NCI-H2196 (cell line): ENCODE results near the gene CSF2RB.
A peak's percentile ranks its signal among the peaks of the same experiment; 100 is the strongest.

ENCODE experiments used
- DNase-seq: peaks from one replicate; lab custom pipeline; 2025; ENCODE audit not compliant: unreplicated experiment; lab: John Stamatoyannopoulos, UW

CSF2RB gene

DNA sequence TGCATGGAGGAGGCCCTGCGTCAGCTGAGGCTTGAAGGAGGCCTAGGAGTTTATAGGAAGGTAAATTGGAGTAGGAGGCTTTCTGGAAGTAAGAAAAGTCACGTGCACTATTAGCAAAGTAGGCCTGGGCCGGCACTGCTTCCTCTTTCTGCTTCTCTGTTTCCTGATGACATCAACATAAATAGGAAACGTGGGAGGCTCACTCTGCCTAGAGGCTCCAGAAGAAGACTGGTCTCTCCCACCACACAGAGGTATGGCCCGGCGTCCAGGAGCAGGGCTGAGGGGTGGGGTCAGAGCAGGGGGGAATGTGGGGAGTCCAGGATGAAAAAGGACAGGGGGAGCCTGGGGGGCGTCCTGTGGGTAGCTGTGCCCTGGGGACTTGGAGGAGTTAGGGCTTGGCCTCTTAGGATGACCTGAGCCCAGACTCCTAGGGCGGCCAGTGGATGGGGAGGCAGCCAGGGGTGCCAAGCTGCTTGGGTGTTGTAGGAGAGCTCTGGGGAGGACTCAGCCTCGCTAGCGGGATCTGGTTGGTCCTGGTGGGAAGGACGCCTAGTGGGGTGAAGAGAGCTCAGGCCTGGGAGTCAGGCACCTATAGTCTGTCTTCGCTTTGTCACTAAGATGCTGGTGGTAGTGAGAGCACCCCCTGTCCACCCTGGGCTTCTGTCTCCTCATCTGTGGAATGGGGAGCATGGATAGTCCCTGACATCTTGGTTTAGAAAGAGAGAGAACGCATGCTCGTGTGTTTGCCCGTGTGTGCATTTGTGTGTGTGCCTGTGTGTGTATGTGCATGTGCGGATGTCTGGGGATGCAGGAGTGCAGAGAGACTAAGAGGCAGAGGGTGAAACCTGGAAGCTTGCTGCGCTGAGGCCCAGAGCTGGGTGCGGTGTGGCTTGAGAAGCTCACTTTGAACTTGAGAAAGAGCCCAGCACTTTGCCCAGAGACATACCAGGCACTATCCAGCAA lies at the start of gene CSF2RB:
Gene CSF2RB (plus strand): TSS at position 202 of the 963 bp plus-strand sequence. CDS start 8,580 bp downstream, outside the sequence.
- DNase-seq = no peak

DNA sequence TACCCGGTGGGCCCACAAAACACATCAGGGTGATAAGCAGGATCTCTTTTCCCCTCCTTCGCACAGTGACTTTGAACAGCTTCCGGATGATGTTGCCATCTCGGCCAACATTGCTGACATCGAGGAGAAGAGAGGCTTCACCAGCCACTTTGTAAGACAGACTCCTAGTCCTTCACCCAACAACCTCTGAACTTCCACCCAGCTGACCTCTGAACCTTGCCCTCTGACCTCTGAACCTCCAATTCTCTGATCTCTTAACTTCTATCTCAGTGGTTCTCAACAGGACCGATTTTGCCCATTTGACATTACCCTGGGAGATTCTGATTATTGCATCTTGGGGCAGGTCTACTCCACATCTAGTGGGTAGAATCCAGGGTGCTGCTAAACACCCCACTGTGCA lies 49.4 kb upstream of the CSF2RB start:
- DNase-seq = no peak

DNA sequence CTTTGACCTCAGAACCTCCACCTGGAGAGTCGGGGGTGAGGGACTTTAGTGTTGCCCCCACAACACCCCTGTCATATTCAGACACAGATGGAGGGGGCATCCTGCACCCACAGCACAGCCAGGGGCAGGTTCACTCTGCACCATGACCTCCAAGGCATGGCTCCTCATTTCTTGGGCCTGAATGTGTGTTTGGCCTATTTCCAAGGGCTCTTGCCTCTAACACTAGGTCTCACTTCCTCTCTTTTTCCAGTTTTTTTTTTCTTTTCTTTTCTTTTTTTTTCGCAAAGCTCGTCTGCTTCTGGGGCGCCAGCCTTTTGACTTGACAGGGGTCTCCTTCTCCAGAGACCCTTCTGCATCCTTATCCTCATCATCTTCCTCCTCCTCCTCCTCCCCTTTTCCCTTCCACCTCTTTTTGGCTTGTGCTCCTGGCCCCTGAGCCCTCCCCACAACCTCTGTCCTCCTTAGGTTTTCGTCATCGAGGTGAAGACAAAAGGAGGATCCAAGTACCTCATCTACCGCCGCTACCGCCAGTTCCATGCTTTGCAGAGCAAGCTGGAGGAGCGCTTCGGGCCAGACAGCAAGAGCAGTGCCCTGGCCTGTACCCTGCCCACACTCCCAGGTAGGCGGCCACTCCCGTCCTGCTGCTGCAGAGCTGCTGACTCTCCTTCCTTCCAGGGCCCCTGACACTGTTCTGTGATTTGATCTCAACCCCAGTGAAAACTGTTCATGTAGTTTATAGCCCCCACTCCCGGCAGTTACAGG lies 48.8 kb upstream of the CSF2RB start:
- no peak for DNase-seq

DNA sequence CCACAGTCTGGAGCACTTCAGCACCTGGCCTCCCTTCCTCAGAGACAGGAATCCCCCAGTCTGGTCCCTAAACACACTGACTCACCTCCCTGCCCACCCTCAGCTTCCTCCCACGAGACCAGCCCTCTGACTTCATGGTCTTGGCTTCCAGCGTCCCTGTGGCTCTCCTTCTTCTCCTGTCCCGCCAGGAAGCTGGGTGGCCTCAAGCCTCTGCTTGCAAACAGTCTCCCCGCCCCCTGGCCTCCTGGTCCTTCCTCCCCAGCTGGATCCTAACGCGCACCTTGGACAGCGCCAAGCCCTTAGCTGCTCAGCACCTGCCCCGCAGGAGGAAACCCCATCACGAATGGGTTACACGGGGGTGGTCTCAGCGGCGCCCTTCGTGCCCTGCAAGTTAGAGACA lies 48.1 kb upstream of the CSF2RB start:
- no peak for DNase-seq

DNA sequence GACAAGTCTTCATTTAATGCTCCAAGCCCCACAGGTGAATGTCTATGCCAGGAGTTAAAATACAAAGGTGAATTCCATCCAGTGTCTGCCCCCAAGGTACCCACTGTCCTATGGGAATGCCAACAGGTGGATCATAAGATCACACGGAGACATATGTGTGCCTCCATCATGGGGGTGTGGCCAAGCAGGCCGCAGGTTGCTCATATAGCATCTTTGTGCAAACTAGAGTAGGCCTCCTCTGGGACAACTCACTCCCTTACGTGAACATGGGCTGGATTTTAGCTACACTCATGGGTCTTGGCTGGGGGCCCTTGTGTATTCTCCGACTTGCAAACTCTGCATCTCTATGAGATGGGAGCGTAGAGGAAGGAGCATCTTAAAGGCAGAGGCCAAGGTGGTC lies 45.7 kb upstream of the CSF2RB start:
- no peak for DNase-seq

DNA sequence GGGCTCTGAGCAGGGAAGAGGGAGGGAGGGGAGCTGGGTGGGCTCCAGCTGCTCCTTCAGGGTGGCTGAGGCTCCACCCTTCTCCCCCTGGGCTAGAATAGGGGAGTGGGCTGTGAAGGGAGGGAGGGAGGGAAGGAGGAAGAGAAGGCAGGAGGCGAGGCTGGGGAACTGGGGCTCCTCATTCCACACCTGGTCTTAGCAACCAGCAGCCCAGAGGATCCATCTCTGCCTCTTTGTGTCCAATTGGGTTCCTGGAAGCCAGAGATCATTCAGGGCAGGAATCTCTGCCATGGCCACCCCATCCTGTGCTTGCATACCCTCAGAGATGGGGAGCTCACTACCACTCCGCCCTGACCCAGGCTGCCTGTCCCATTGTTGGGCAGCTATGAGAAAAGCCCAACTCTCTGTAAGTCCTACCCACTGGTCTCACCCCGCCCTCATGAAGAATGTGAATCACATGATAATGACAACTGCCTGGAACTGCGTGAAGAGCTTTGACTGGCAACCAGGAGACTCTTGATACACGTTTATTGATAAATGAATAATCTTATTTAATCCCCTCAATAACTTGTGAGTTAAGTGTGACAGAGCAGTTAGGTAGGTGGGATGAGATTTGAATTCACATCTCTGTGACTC lies 44.8 kb upstream of the CSF2RB start:
- DNase-seq = no peak

DNA sequence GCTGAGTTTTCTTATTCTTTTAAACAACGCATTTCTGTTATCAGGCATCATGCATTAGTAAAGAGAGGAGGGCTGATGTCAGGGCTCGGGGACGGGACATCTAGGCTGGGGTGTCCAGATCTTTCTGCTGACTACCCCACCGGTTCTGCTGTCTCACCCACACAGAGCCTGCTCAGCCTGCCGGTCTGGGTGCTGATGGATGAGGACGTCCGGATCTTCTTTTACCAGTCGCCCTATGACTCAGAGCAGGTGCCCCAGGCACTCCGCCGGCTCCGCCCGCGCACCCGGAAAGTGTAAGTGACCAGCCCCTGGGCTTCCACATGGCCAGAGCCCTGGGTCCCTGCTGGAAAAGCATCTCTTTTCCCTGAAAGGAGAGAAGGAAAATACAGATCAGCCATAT lies 43.2 kb upstream of the CSF2RB start:
- DNase-seq = no peak

DNA sequence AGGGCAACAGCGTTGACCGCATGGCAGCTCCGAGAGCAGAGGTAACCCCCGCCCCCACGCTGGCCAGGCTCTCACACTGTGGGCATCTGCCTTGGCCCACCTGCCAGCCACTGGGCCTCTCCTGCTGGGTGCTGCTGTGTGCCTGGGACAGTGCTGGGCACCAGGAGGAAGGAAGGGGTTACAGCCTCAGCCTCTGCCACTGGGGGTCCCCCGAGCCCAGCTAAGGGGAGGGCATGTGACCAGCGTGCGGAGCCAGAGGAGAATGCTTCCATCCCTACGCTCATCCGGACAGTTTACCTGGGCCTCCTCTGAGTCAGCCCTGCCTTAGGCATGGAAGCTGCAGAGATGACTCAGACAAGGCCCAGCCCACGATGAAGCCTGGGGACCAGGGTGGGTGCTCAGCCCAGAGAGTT lies 41.8 kb upstream of the CSF2RB start:
- no peak for DNase-seq

DNA sequence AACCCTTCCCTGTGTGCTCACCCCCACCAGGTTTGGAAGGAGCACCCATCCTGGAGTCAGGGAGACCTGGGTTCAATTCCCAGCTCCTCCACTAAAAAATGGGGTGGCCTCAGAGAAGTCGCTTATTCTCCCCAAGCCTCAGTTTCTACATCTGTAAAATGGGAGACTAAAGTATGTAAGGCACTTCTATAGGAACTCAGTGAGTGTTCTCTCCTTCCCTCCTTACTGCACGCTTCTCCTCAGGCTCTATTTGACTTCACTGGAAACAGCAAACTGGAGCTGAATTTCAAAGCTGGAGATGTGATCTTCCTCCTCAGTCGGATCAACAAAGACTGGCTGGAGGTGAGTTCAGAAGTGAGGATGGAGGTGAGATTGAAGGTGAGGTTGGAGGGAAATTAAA lies 41.3 kb upstream of the CSF2RB start:
- DNase-seq = no peak

DNA sequence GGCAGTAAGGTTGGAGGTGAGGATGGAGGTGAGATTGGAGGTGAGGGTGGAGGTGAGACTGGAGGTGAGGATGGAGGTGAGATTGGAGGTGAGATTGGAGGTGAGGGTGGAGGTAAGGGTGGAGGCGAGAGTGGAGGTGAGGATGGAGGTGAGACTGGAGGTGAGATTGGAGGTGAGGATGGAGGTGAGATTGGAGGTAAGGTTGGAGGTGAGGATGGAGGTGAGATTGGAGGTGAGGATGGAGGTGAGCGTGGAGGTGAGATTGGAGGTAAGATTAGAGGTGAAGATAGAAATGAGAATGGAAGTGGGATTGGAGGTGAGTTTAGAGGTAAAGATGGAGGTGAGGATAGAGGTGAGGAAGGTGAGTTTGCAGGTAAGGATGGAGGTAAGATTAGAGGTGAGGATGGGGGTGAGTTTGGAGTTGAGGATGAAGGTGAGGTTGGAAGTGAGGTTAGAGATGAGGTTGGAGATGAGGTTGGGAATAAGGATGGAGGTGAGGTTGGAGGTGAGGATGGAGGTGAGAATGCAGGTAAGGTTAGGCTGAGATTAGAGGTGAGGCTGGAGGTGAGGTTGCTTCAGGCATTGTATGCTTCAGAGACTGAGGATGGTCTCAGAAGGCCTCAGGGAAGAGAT lies 40.4 kb upstream of the CSF2RB start:
- DNase-seq = no peak

DNA sequence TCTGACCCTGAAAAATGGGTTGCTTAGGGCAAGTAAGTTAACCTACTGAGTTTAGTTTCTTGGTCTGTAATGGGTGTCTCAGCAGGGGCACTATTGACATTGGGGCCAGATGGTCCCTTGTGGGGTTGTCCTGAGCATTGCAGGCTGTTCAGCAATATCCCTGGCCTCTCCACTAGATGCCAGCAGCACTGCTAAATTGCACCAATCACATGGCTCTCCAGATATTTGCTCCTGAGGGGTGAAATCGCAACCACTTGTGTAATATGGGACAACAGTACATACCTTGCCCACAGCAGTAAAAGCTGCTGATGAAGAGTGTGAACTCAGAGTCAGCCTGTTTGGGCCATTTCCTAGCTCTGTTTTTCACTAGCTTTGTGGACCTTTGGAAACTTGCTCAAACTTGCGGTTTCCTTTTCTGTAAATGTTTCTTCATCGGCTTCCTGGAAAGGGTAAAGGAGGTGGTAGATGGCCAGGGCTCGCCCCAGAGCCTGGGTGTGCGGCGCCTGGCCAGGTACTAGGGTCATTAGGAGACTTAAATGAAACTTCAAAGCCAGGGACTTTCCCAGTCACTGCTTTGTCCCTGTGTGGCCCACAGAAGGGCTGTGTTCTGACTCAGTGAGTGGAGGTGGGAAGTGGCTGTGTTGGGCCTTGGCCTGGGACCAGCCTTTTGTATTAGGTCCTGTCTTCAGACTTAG lies 39.7 kb upstream of the CSF2RB start:
- DNase-seq = peak; percentile 11

DNA sequence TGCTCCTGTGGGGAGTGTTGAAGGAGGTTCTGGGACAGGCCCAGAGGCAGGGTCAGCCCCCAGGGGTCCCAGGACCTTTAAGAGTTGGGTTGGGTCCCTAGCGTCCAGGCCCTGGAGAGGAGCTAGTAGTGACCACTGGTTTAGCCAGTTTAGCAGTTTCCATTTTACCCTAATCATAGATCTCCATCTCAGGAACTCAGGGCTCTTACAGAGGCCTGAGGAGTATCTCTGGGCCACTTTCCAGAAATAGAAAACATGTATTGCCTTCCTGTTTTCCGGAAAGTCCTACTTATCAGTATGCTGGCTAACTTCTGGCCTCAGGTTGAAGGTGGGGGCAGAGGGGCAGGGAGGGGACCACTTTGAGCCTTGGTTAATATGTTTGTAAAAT lies 39.1 kb upstream of the CSF2RB start:
- DNase-seq = no peak

DNA sequence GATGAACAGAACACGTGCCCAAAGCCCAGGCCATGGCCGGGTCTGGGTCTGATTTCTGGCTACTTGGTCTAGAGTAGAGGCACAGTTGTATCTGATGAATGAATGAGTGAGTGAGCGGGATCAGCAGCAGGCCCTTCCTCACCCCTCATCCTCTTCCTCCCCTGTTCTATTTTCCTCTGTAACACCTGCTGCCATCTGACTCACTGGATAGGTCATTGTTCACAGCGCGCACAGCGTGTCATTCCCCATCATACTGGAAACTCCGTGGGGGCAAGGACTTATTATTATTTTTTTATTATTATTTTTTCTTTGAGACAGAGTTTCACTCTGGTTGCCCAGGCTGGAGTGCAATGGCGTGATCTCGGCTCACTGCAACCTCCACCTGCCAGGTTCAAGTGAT lies 38.7 kb upstream of the CSF2RB start:
- DNase-seq = no peak

DNA sequence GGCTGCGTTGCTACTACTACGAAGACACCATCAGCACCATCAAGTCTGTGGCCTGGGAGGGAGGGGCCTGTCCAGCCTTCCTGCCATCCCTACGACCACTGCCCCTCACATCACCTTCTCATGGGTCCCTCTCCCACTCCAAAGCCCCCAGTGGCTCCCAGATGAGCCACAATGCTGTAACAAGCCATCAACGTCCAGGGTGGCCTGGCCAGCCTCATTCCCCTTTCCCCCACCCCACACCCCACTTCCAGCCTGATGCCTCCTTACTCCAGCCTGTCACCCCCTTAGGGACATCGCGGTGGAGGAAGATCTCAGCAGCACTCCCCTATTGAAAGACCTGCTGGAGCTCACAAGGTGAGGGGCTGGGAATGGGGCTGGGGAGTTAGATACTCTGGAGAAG lies 37.7 kb upstream of the CSF2RB start:
- DNase-seq = no peak

DNA sequence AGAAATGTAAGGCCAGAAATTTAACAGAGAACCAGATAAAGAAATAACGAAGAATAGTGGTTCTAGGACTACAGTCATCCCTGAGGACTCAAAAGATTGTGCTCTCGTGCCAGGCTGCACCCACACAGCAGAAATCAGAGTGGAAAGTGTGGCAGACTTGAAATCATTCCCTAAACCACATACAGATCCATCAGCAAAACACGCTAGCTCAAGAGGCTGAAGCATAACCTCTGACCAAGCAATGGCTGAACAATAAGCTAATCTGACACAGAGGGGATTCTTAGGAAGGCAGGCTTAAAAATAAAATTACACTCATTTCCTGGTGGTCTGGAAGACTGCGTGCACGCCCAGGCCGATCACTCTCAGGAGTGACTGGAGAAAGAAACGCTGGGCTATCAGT lies 33.7 kb upstream of the CSF2RB start:
- DNase-seq = no peak

DNA sequence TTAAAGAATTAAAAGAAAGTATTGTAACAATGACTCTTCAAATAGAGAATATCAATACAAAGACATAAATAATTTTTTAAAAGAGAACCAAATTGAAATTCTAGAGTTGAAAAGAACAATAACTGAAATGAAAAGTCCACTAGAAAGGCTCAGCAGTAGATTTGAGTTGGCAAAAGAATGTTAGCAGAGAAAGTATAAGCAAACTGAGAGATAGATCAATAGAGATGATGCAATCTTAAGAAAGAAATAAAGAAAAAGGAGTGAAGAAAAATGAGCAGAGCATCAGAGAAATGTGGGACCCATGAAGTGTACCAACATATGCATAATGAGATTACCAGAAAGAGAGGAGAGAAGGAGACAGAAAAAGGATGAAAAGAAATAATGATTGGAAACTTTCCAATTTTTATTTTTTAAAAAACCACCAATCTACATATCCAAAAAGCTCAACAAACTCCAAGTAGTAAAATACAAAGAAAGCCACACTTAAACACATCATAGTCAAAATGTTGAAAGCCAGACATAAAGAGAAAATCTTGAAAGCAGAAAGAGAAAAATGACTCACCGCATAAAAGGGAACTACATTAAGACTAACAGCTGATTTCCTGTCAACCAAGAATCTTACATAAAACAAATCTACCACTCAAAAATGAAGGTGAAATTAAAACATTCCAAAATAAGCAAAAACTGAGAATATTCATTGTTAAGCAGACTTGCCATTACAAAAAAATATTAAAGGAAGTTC lies 31.8 kb upstream of the CSF2RB start:
- no peak for DNase-seq

DNA sequence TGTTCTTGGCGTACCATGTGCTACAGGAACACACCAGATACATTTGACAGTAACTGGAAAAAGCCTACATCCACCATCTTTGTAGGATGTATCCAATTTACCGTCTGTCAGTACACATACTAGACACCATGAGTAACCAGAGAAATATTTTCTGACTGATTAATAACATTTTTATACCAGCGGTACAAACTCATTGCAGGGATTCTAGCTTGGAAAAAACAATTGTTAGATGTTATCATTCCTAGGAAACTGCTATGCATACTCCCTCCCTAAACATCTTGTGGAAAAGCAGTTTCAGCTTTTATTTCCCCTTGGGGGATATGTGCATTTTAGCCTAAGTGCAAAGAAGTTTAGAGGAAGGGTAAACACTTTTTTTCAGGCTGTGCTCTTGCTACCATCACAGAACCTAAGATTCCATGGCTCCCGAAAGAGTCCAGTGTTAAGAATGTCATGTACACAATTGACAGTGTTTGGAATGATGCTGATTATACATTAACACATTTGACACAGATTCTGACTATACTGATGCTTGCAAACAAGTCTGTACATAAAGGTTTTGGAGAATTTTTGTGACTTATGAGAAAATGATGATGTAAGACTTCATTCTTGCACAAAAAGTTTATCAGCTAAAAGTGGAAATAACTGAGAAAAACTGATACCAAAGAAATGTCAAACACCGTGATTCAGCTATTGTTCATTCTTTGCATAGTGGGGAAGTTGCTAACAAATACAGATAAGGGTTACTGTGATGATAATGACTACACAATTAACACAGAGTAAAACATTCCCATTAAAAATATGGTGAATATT lies 28.9 kb upstream of the CSF2RB start:
- DNase-seq = no peak

DNA sequence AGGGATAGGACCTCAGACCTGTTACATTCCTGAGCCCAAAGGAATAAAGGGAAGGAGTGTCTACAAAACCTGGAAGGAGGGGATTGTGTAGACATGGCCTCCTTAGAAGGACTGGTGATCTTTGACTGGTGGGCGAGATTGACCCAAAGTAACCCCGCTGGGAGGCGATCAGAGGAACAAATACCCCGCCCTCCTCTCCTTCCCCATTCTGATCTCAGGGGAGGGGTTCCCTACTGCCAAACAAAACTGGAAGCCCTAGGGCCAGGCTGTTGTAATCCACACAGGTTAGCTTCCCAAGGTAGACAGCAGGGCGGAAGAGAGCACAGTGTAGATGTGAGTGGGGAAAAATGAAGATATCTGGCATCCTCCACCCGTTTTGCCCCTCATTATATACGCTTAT lies 28.0 kb upstream of the CSF2RB start:
- no peak for DNase-seq

DNA sequence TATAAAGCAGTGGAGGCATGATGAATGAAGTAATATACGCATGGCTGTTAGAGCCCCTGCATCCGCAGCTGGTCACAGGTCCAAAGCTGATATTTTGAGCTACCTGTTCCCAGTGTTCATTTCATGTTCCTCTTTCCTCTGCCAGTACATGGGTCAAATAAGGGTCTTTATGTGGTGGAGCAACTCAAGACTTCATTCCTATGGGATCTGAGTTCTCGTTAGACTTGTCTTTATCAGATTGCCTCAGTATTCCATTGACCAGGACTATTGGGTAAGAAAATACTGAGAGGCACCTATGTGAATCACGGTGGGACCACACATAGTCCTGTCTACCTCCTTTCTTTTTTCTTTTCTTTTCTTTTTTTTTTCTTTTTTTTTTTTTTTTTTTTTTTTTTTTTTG lies 27.4 kb upstream of the CSF2RB start:
- DNase-seq = no peak
